T follicular helper cell (primary cell): Measurements from ENCODE around the gene DENND1C.
"Not testable (repeated sequence)": the region's sequence is repeated elsewhere in the genome, so short reads cannot be mapped to it uniquely, and the experiment has no call there.

Experiments used
- DNase-seq: peaks from one replicate; pipeline ENCODE4 v3.0.0-alpha.2; 2020; ENCODE audit warnings: low read depth

DENND1C gene

GRCh38 chr19:6453951-6454565 lies 27.5 kb downstream of the DENND1C start:
- no peak for DNase-seq

GRCh38 chr19:6452899-6453298 lies 28.7 kb downstream of the DENND1C start:
- no peak for DNase-seq

GRCh38 chr19:6452223-6452614 lies 29.4 kb downstream of the DENND1C start:
- no peak for DNase-seq

GRCh38 chr19:6451583-6452222 lies 29.9 kb downstream of the DENND1C start:
- DNase-seq: no peak

GRCh38 chr19:6450166-6450565 lies 31.4 kb downstream of the DENND1C start:
- no peak for DNase-seq

GRCh38 chr19:6448045-6448444 lies 33.5 kb downstream of the DENND1C start:
- DNase-seq: no peak

GRCh38 chr19:6446452-6446851 lies 35.1 kb downstream of the DENND1C start:
- no peak for DNase-seq

- DNase-seq: no peak
Measured at GRCh38 chr19:6443986-6444385, 37.6 kb downstream of the DENND1C start.

GRCh38 chr19:6442087-6442688 lies 39.4 kb downstream of the DENND1C start:
- no peak for DNase-seq

GRCh38 chr19:6440905-6441304 lies 40.7 kb downstream of the DENND1C start:
- no peak for DNase-seq

GRCh38 chr19:6439743-6440142 lies 41.8 kb downstream of the DENND1C start:
- no peak for DNase-seq

GRCh38 chr19:6433663-6434062 lies 47.9 kb downstream of the DENND1C start, which contains the start of gene SLC25A41:
Gene SLC25A41, minus strand, starts transcription at chr19:6433763. Its CDS starts 70 bp downstream, at chr19:6433693.
- no peak for DNase-seq

- DNase-seq: no peak
Measured at GRCh38 chr19:6433165-6433564, 48.4 kb downstream of the DENND1C start.

GRCh38 chr19:6431891-6432290 lies 49.7 kb downstream of the DENND1C start:
- no peak for DNase-seq

- no peak for DNase-seq
Measured at GRCh38 chr19:6429419-6430221, 52.0 kb downstream of the DENND1C start.

GRCh38 chr19:6428692-6429418 lies 52.7 kb downstream of the DENND1C start:
- DNase-seq: not testable (repeated sequence)

- DNase-seq: no peak
Measured at GRCh38 chr19:6427131-6427530, 54.5 kb downstream of the DENND1C start.

- DNase-seq: no peak
Measured at GRCh38 chr19:6425732-6426620, 55.6 kb downstream of the DENND1C start.

GRCh38 chr19:6424939-6425731 lies 56.5 kb downstream of the DENND1C start:
- DNase-seq: peak; percentile 99
